Stimulated activated naive B cell treated with anti-CD40 and anti-IgM and Interleukin-4, amounts not matched to agents 10 μg/mL and 1 μg/mL and 100 μg/mL, for 72 hours (primary cell): ENCODE results near the gene RPS2.

ENCODE experiments used
- ATAC-seq, 2 donors: fragments of 150-1000 bp; cut with Tn5 transposase; replicated peaks; 2 replicates each; pipeline ENCODE4 v1.10.0; 2021; ENCODE audit warnings: moderate library complexity in 1 of 2
- DNase-seq: peaks from one replicate; pipeline ENCODE4 v3.0.0; 2021
- H3K27ac Mint-ChIP-seq: one replicate; pipeline ENCODE4 v1.8.0; 2022; ENCODE audit warnings: mild to moderate bottlenecking, mixed read lengths
- H3K27me3 Mint-ChIP-seq, 2 donors: one replicate each; pipeline ENCODE4 v1.8.0; 2022; ENCODE audit warnings: mixed read lengths in 2 of 2
- H3K36me3 Mint-ChIP-seq, 2 donors: one replicate each; pipeline ENCODE4 v1.8.0; 2022; ENCODE audit warnings: mixed read lengths in 2 of 2, mild to moderate bottlenecking in 1 of 2
- H3K4me1 Mint-ChIP-seq, 2 donors: one replicate each; pipeline ENCODE4 v1.8.0; 2022; ENCODE audit warnings: mixed read lengths in 2 of 2, mild to moderate bottlenecking in 1 of 2
- H3K4me3 Mint-ChIP-seq, 2 donors: one replicate each; pipeline ENCODE4 v1.8.0; 2022; ENCODE audit warnings: mild to moderate bottlenecking in 2 of 2, mixed read lengths in 2 of 2, moderate library complexity in 1 of 2
- H3K9me3 Mint-ChIP-seq, 2 donors: one replicate each; pipeline ENCODE4 v1.8.0; 2022; ENCODE audit warnings: mixed read lengths in 2 of 2, mild to moderate bottlenecking in 1 of 2

The RPS2 gene

GRCh38 chr16:1913327-1914083 lies 51.1 kb downstream of the RPS2 start:
- Mint-ChIP-seq H3K36me3 (no peaks in the 10 kb centered on the region), H3K27ac (no peak overlapping the region), H3K27me3 (peaks cover 44 to 58% of the 10 kb centered on the region in 2 donors), H3K9me3 (no peaks in the 10 kb centered on the region), H3K4me1 (peaks cover 1 to 5% of the 10 kb centered on the region in 2 donors), H3K4me3 (no peak overlapping the region)
- DNase-seq, result no peak
- ATAC-seq, result peak in 1 of 2 donors; percentile 36

DNA sequence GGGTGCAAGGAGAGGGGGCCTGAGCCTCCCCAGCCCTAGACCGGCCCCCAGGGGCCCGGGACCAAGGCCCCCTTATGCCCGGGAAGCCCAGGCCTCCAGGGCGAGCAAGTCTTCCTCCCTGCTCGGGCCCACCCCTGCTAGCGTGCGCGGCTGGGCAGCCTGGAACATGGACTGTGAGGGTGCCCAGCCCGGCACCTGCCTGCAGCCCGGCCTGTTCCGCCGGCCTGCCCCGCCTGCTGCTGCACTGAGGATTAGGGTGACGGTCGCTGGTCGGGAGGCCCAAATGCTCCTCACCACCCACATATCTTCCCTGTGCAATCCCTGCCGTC lies 52.4 kb downstream of the RPS2 start:
- DNase-seq (no peak), ATAC-seq (no peak)
- no peaks in the 10 kb centered on the region for H3K9me3 Mint-ChIP-seq
- H3K27ac Mint-ChIP-seq, result no peak overlapping the region
- H3K36me3 Mint-ChIP-seq, result no peaks in the 10 kb centered on the region
- peaks cover 1 to 5% of the 10 kb centered on the region in 2 donors for H3K4me1 Mint-ChIP-seq
- no peak overlapping the region for H3K4me3 Mint-ChIP-seq
- H3K27me3 Mint-ChIP-seq, result peaks cover 46 to 55% of the 10 kb centered on the region in 2 donors
